ENCODE data around the gene SUPT5H.

The SUPT5H gene

GRCh38 chr19:39445196-39446111 lies at the start of gene SUPT5H:
SUPT5H (plus strand) TSS chr19:39445582; CDS start chr19:39445891, 309 bp downstream.
- peak; percentile 85 for DNase-seq (ENCODE audit: low read depth)
- H3K4me3 ChIP-seq (ENCODE audit: control insufficient read depth, low read depth, low read length): peak within 1 kb of the TSS; percentile 93
- no peak for TF ChIP-seq CTCF (IDR thresholded peaks at IDR 0.05; ENCODE audit: control insufficient read depth, insufficient read depth, low read depth, low read length, missing control alignments)

- DNase-seq (ENCODE audit: low read depth): no peak
- TF ChIP-seq CTCF (IDR thresholded peaks at IDR 0.05; ENCODE audit: control insufficient read depth, insufficient read depth, low read depth, low read length, missing control alignments): peak; percentile 98
- no peak overlapping the region for H3K4me3 ChIP-seq (ENCODE audit: control insufficient read depth, low read depth, low read length)
These were observed 47.8 kb upstream of the SUPT5H start for GRCh38 chr19:39397360-39398296.

GRCh38 chr19:39398297-39398864 lies 47.0 kb upstream of the SUPT5H start:
- no peak for TF ChIP-seq CTCF (IDR thresholded peaks at IDR 0.05; ENCODE audit: control insufficient read depth, insufficient read depth, low read depth, low read length, missing control alignments)
- DNase-seq (ENCODE audit: low read depth): no peak
- H3K4me3 ChIP-seq (ENCODE audit: control insufficient read depth, low read depth, low read length): no peak overlapping the region

- TF ChIP-seq CTCF (IDR thresholded peaks at IDR 0.05; ENCODE audit: control insufficient read depth, insufficient read depth, low read depth, low read length, missing control alignments): no peak
- DNase-seq (ENCODE audit: low read depth): no peak
- no peak overlapping the region for H3K4me3 ChIP-seq (ENCODE audit: control insufficient read depth, low read depth, low read length)
These were observed 45.7 kb upstream of the SUPT5H start for GRCh38 chr19:39399668-39400050.

- no peak overlapping the region for H3K4me3 ChIP-seq (ENCODE audit: control insufficient read depth, low read depth, low read length)
- TF ChIP-seq CTCF (IDR thresholded peaks at IDR 0.05; ENCODE audit: control insufficient read depth, insufficient read depth, low read depth, low read length, missing control alignments): no peak
- DNase-seq (ENCODE audit: low read depth): no peak
These were observed 45.3 kb upstream of the SUPT5H start for GRCh38 chr19:39400061-39400460.

GRCh38 chr19:39401070-39401548 lies 44.3 kb upstream of the SUPT5H start:
- no peak overlapping the region for H3K4me3 ChIP-seq (ENCODE audit: control insufficient read depth, low read depth, low read length)
- no peak for DNase-seq (ENCODE audit: low read depth)
- no peak for TF ChIP-seq CTCF (IDR thresholded peaks at IDR 0.05; ENCODE audit: control insufficient read depth, insufficient read depth, low read depth, low read length, missing control alignments)
